ENCODE measurements around the gene COPZ2.

DNA sequence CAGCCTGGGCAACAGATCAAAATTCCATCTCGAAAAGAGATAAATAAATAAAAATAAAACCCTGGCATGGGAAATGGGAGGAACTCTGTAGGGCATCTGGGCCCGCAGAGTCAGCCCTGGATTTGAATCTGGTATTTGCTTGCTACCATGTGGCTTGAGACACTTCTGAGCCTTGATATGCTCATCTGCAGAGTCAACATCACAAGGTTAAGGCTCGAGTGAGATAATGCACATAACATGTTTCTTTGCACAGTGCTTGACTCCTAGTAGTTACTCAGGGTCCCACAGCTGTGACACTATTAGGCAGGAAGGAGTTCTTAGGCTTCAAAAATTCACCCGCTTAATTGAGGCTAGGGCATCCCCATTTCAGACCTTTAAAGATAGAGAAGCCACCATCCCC, 45.4 kb downstream of the COPZ2 start:
- TF ChIP-seq POLR2A (IDR thresholded peaks at IDR 0.05; ENCODE audit: low read depth, low read length), result no peak
- no peak for TF ChIP-seq POLR2AphosphoS5 (IDR thresholded peaks at IDR 0.05; ENCODE audit: low read depth, low read length)
- no peak for TF ChIP-seq TAF1 (IDR thresholded peaks at IDR 0.05; ENCODE audit: borderline replicate concordance, low read depth, low read length)
